Mesenchymal stem cell (in vitro differentiated cells and primary cell): ENCODE results near the gene PRPF18.

Experiments used
- DNase-seq: peaks from one replicate; pipeline ENCODE4 v3.0.0-alpha.2; 2013
- H2AFZ ChIP-seq: one replicate; pipeline ENCODE4 v1.6.1; 2013; ENCODE audit warnings: low read depth, mild to moderate bottlenecking, control low read depth, inconsistent platforms, low read length, moderate library complexity
- H2AK5ac ChIP-seq: 2 replicates; pipeline ENCODE4 v1.6.1; 2013; ENCODE audit warnings: low read length, moderate library complexity, mild to moderate bottlenecking, inconsistent platforms; ENCODE audit not compliant: severe bottlenecking
- H2BK120ac ChIP-seq: one replicate; pipeline ENCODE4 v1.6.1; 2013; ENCODE audit warnings: low read depth, mild to moderate bottlenecking, inconsistent platforms, low read length, moderate library complexity
- H2BK12ac ChIP-seq, 2 experiments: one replicate each; pipeline ENCODE4 v1.6.1; 2013; ENCODE audit warnings: inconsistent platforms in 2 of 2, low read length in 2 of 2, mild to moderate bottlenecking in 2 of 2, moderate library complexity in 2 of 2, control low read depth in 1 of 2
- H2BK15ac ChIP-seq: one replicate; pipeline ENCODE4 v1.6.1; 2013; ENCODE audit warnings: mild to moderate bottlenecking, low read depth, inconsistent platforms; ENCODE audit not compliant: poor library complexity, severe bottlenecking
- H2BK5ac ChIP-seq: 2 replicates; pipeline ENCODE4 v1.6.1; 2013; ENCODE audit warnings: low read depth, mild to moderate bottlenecking, low read length, control low read depth, inconsistent platforms; ENCODE audit not compliant: poor library complexity, severe bottlenecking
- H3K14ac ChIP-seq, 2 experiments: one replicate each; pipeline ENCODE4 v1.6.1; 2013; ENCODE audit warnings: inconsistent platforms in 2 of 2, low read length in 2 of 2, control low read depth in 1 of 2, mild to moderate bottlenecking in 1 of 2, moderate library complexity in 1 of 2
- H3K18ac ChIP-seq, 2 experiments: one replicate each; pipeline ENCODE4 v1.6.1; 2013; ENCODE audit warnings: inconsistent platforms in 2 of 2, low read length in 2 of 2, control low read depth in 1 of 2, low read depth in 1 of 2, mild to moderate bottlenecking in 1 of 2
- H3K23ac ChIP-seq, 2 experiments: one replicate each; pipeline ENCODE4 v1.6.1; 2013; ENCODE audit warnings: inconsistent platforms in 2 of 2, low read length in 2 of 2, mild to moderate bottlenecking in 2 of 2, moderate library complexity in 2 of 2, control low read depth in 1 of 2
- H3K27ac ChIP-seq: 2 replicates; pipeline ENCODE4 v1.5.1; 2013; ENCODE audit warnings: mild to moderate bottlenecking, moderate library complexity, low read length, control low read depth, inconsistent platforms; ENCODE audit not compliant: poor library complexity, severe bottlenecking
- H3K27me3 ChIP-seq, 2 experiments: 2 replicates each; pipeline versions ENCODE4 v1.6.1 to v1.7.0; 2013; ENCODE audit warnings: low read length in 2 of 2, mild to moderate bottlenecking in 2 of 2, moderate library complexity in 2 of 2, control low read depth in 1 of 2, inconsistent platforms in 1 of 2; ENCODE audit not compliant: control insufficient read depth in 1 of 2, insufficient read depth in 1 of 2
- H3K36me3 ChIP-seq, 2 experiments: 2 replicates each; pipeline versions ENCODE4 v1.6.1 to v1.7.0; 2013; ENCODE audit warnings: low read length in 2 of 2, control low read depth in 1 of 2, inconsistent platforms in 1 of 2, low read depth in 1 of 2, mild to moderate bottlenecking in 1 of 2; ENCODE audit not compliant: insufficient read depth in 2 of 2, control insufficient read depth in 1 of 2
- H3K4ac ChIP-seq, 2 experiments: one replicate each; pipeline ENCODE4 v1.6.1; 2013; ENCODE audit warnings: inconsistent platforms in 2 of 2, low read length in 2 of 2, mild to moderate bottlenecking in 2 of 2, moderate library complexity in 2 of 2, control low read depth in 1 of 2, low read depth in 1 of 2
- H3K4me1 ChIP-seq: 2 replicates; pipeline ENCODE4 v1.6.1; 2013; ENCODE audit warnings: low read depth, low read length, control low read depth; ENCODE audit not compliant: control insufficient read depth, insufficient read depth
- H3K4me2 ChIP-seq: 2 replicates; pipeline ENCODE4 v1.6.1; 2013; ENCODE audit warnings: low read length, mild to moderate bottlenecking, inconsistent platforms; ENCODE audit not compliant: poor library complexity, severe bottlenecking
- H3K4me3 ChIP-seq, 2 experiments: 2 replicates each; pipeline versions ENCODE4 v1.5.1 to v1.7.0; 2013; ENCODE audit warnings: low read length in 2 of 2, mild to moderate bottlenecking in 2 of 2, control low read depth in 1 of 2, low read depth in 1 of 2; ENCODE audit not compliant: insufficient read depth in 1 of 2
- H3K79me1 ChIP-seq: replicated peaks from 2 replicates; pipeline ENCODE4 v1.6.1; 2013; ENCODE audit warnings: mild to moderate bottlenecking, control low read depth, low read length, inconsistent platforms; ENCODE audit not compliant: poor library complexity, severe bottlenecking
- H3K9ac ChIP-seq: 2 replicates; pipeline ENCODE4 v1.7.0; 2013; ENCODE audit warnings: mild to moderate bottlenecking, low read length, moderate library complexity
- H3K9me3 ChIP-seq: 2 replicates; pipeline ENCODE4 v1.7.0; 2013; ENCODE audit warnings: mild to moderate bottlenecking, low read length; ENCODE audit not compliant: control insufficient read depth
- H4K8ac ChIP-seq: one replicate; pipeline ENCODE4 v1.6.1; 2013; ENCODE audit warnings: inconsistent platforms, mild to moderate bottlenecking, low read length, moderate library complexity
- H4K91ac ChIP-seq: one replicate; pipeline ENCODE4 v1.6.1; 2013; ENCODE audit warnings: mild to moderate bottlenecking, low read length, inconsistent platforms
- WGBS: methylation state at CpG from one replicate; pipeline ENCODE4 v1.1.7; 2013; ENCODE audit warnings: mixed read lengths; 5-methylcytosine and 5-hydroxymethylcytosine counted together

The PRPF18 gene

GRCh38 chr10:13671904-13672303 lies 85.1 kb downstream of the PRPF18 start:
- H2AFZ ChIP-seq = no peak overlapping the region
- H3K27ac ChIP-seq = no peak overlapping the region
- H2BK120ac ChIP-seq = no peak overlapping the region
- no peak for DNase-seq
- H2BK5ac ChIP-seq = no peak overlapping the region
- peaks cover 59 to 84% of the 10 kb centered on the region in 2 experiments for H3K36me3 ChIP-seq
- no peak overlapping the region for H3K9ac ChIP-seq
- H2BK15ac ChIP-seq = no peak overlapping the region
- H2AK5ac ChIP-seq = no peak overlapping the region
- H2BK12ac ChIP-seq = no peak overlapping the region
- no peaks in the 10 kb centered on the region for H3K9me3 ChIP-seq
- WGBS = 96% methylated on average over 10 of the region's 10 CpGs
- peaks cover 36% of the 10 kb centered on the region for H3K79me1 ChIP-seq
- H3K27me3 ChIP-seq = no peaks in the 10 kb centered on the region
- no peak overlapping the region for H3K4ac ChIP-seq
- peaks cover 22% of the 10 kb centered on the region for H3K4me1 ChIP-seq
- H4K8ac ChIP-seq = no peak overlapping the region
- H3K4me3 ChIP-seq = no peak overlapping the region
- no peak overlapping the region for H3K23ac ChIP-seq
- no peak overlapping the region for H4K91ac ChIP-seq
- H3K18ac ChIP-seq = no peak overlapping the region
- H3K14ac ChIP-seq = no peak overlapping the region
- no peak overlapping the region for H3K4me2 ChIP-seq

GRCh38 chr10:13672548-13672947 lies 85.8 kb downstream of the PRPF18 start:
- Histone ChIP-seq H2BK15ac (no peak overlapping the region), H3K9me3 (no peaks in the 10 kb centered on the region), H2AK5ac (no peak overlapping the region), H3K36me3 (peaks cover 53 to 84% of the 10 kb centered on the region in 2 experiments), H3K4ac (no peak overlapping the region), H3K18ac (no peak overlapping the region), H3K9ac (no peak overlapping the region), H2BK120ac (no peak overlapping the region), H4K91ac (no peak overlapping the region), H3K14ac (no peak overlapping the region), H4K8ac (no peak overlapping the region), H2AFZ (no peak overlapping the region), H3K23ac (no peak overlapping the region), H3K4me2 (no peak overlapping the region), H3K4me1 (peaks cover 22% of the 10 kb centered on the region), H2BK12ac (no peak overlapping the region), H3K79me1 (peaks cover 32% of the 10 kb centered on the region), H3K27me3 (no peaks in the 10 kb centered on the region), H2BK5ac (no peak overlapping the region), H3K27ac (peak overlapping the region; percentile 41), H3K4me3 (no peak overlapping the region)
- 71% methylated on average over 5 of the region's 7 CpGs for WGBS
- DNase-seq = no peak

GRCh38 chr10:13673156-13673555 lies 86.4 kb downstream of the PRPF18 start:
- Histone ChIP-seq H3K9ac (no peak overlapping the region), H4K91ac (no peak overlapping the region), H3K27ac (peak overlapping the region; percentile 0), H3K4ac (no peak overlapping the region), H2AFZ (no peak overlapping the region), H2BK120ac (no peak overlapping the region), H2BK15ac (no peak overlapping the region), H2AK5ac (no peak overlapping the region), H2BK12ac (no peak overlapping the region), H4K8ac (no peak overlapping the region), H3K14ac (no peak overlapping the region), H3K79me1 (peaks cover 29% of the 10 kb centered on the region), H3K18ac (peak overlapping the region in 1 of 2 experiments; percentile 13), H3K4me1 (peaks cover 22% of the 10 kb centered on the region), H3K9me3 (no peaks in the 10 kb centered on the region), H2BK5ac (no peak overlapping the region), H3K4me2 (no peak overlapping the region), H3K23ac (no peak overlapping the region), H3K27me3 (no peaks in the 10 kb centered on the region), H3K36me3 (peaks cover 49 to 83% of the 10 kb centered on the region in 2 experiments), H3K4me3 (no peak overlapping the region)
- 92% methylated on average over 6 of the region's 8 CpGs for WGBS
- no peak for DNase-seq

- Histone ChIP-seq H2AK5ac (no peak overlapping the region), H2BK15ac (no peak overlapping the region), H2BK5ac (no peak overlapping the region), H2BK120ac (no peak overlapping the region), H3K9ac (no peak overlapping the region), H4K91ac (no peak overlapping the region), H4K8ac (no peak overlapping the region), H3K4ac (no peak overlapping the region), H2BK12ac (no peak overlapping the region), H3K4me1 (peaks cover 15% of the 10 kb centered on the region), H3K4me3 (no peak overlapping the region), H3K36me3 (peaks cover 53 to 80% of the 10 kb centered on the region in 2 experiments), H2AFZ (no peak overlapping the region), H3K79me1 (peaks cover 24% of the 10 kb centered on the region), H3K14ac (no peak overlapping the region), H3K27me3 (no peaks in the 10 kb centered on the region), H3K18ac (no peak overlapping the region), H3K23ac (no peak overlapping the region), H3K9me3 (no peaks in the 10 kb centered on the region), H3K4me2 (no peak overlapping the region), H3K27ac (no peak overlapping the region)
- DNase-seq = no peak
- 94% methylated on average over 20 of the region's 20 CpGs for WGBS
Measured at GRCh38 chr10:13674645-13675588, 88.2 kb downstream of the PRPF18 start.
